GM19238 (cell line): ENCODE data around the gene SUSD4.

Experiments
- DNase-seq: peaks from one replicate; pipeline ENCODE4 v3.0.0; 2011; ENCODE audit warnings: low spot score; ENCODE audit not compliant: insufficient read length

The SUSD4 gene

DNA sequence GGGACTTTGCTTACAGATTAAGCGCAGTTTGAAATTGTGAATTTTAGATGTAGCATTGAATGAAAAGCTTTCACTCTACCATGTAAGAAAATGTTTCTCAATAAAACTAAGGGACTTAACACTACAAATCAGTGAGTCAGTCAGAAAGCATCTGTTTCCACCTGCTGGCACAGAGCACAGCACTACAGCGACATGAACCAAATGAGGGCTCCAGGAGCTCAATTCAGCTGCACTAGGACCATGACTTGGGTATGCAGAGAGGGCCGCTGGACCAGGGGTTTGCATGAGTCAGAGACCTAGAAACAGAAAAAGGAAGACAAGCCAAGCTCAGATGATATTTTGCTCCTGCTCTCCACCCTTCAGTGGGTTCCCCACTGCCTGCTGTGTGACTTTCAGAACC, 5.2 kb downstream of the SUSD4 start:
- no peak for DNase-seq

DNA sequence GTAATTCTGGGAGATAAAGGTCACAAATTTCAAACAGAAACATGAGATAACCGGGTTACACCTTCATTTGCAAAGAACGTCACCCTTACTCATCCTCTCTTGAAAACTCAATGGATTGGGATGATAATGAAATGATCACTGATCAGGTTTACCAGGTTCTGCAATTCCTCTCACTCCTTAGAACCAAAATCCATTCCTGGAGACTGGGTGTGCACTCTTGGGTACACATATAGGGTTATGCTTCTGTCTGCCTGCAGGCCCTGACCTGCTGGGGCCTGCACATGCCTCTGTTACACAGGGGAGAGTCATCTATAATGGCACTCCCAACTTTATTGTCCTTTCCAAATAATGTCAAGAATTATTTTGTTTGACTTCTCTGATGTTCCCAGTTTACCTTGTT, 8.3 kb downstream of the SUSD4 start:
- no peak for DNase-seq

DNA sequence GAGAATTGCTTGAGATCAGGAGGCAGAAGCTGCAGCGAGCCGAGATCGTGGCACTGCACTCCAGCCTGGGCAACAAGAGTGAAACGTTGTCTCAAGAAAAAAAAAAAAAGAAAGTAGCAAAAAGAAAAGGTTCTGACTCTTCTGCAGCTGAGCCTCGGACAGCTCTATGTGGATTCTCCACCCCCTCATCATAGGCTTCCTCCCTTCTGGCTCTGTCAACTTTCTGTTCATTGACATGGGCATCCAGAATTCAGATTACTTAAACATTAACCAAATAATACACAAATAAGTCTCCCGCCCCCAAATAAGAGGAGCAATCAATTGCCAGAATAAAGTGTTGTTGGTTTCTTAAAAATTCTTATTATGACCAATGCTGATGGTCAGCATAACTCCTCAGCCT, 10.0 kb downstream of the SUSD4 start:
- DNase-seq = no peak

GRCh38 chr1:223352944-223353343, 11.0 kb downstream of the SUSD4 start:
- DNase-seq = no peak

DNA sequence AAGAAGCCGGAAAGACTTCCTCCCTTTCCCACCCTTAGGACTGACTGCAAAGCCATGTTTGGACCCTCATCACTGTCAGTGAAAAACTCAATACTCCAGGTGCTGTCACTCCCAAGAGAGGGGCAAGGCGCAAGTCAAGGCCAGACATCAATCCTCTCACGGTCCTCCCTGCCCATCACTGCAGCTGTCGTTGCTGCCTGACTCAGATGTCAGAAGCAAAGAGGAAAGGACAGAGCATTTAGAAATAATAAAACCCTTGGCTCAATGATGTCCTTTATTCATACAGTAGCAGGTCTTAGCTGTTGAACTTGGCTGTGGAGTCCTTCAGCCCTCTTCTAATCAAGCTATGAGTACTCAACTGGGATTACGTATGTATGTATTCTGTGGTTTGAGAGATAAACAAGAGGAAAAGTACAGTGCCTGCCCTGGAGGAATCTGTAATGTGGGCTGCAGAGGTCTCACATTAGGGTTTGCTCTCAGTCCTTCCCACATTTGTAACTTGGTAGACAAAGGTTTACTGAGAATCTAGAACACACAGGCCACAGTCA, 13.5 kb downstream of the SUSD4 start:
- DNase-seq = no peak

DNA sequence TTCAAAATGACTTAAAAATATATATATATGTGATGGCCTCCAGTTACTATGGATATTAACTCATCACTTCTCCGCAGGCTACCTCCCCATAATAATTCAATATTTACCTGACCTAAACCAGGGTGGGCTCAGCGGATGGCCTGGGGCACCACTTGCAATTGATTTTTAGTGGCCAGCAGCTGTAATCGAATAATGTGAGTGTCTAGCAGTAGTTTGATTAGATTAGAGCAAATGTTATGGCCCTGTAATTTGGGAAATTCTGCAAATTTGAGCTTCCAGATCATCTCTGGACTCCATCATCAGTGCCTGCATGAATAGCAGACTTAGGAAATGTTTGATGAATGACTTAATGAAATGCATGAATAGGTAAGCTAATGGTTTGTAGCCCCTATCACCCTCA, 14.7 kb downstream of the SUSD4 start:
- no peak for DNase-seq

GRCh38 chr1:223348439-223348838, 15.5 kb downstream of the SUSD4 start:
- DNase-seq = no peak

- no peak for DNase-seq
Measured at GRCh38 chr1:223347583-223347982, 16.4 kb downstream of the SUSD4 start.

GRCh38 chr1:223346311-223346710, 17.7 kb downstream of the SUSD4 start:
- no peak for DNase-seq

GRCh38 chr1:223345720-223346119, 18.3 kb downstream of the SUSD4 start:
- DNase-seq = no peak

DNA sequence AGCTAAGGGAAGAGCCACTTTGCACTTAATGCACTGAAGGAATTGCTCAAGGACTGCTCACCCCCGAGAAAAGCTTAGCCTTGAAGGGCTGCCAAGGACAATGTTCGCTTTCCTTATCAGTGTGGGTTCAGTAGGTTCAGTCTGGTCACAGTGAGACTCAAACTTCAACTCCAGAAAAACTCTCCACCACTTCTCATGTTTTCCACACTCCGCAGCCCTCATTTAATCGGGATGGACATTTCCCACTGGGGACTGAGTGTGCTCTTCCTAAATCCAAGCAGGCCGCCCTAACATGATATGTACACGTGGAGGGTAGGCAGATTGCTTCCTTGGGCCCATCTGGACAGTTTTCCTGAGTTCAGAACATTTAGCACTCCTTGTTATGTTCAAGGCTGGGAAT, 19.5 kb downstream of the SUSD4 start:
- no peak for DNase-seq

DNA sequence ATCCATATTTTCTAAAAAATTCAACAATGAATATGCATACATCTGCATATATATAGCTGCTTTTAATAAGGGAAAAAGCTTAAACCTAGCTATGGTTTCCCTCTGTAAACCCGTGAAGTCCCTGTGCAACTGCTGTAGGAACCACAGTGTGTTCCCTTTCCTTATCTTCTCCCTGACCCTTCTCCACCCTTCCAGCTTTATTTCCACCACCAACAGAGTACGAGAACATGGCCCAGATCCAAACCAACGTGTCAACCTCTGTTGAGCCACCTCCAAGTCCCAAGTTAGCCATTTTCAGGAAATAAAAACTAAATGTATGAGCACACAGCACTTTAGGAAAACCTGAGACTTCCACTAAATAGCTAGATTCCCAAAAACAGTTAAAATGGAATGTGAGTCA, 20.3 kb downstream of the SUSD4 start:
- DNase-seq = no peak

DNA sequence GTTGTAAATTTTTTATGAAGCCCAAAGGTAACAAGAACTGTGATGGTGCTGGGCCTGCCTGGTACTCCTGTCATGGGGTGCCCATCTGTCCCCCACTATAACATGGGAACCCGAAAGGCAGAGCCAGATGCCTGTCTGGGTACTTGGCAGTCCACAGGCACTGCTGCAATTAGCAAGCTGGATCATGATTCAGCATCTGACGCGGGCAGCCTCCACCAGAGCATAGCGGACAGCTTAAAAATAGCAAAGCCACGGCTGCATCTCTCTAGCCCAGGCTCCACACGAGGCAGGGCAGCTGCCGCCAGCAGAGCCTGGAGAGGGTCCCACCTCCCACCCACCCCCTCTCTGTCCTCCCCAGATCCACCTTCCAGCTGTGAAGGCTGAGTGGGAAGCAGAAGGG, 22.9 kb downstream of the SUSD4 start:
- no peak for DNase-seq

GRCh38 chr1:223340637-223341036, 23.3 kb downstream of the SUSD4 start:
- DNase-seq = no peak

GRCh38 chr1:223339861-223340260, 24.1 kb downstream of the SUSD4 start:
- no peak for DNase-seq

DNA sequence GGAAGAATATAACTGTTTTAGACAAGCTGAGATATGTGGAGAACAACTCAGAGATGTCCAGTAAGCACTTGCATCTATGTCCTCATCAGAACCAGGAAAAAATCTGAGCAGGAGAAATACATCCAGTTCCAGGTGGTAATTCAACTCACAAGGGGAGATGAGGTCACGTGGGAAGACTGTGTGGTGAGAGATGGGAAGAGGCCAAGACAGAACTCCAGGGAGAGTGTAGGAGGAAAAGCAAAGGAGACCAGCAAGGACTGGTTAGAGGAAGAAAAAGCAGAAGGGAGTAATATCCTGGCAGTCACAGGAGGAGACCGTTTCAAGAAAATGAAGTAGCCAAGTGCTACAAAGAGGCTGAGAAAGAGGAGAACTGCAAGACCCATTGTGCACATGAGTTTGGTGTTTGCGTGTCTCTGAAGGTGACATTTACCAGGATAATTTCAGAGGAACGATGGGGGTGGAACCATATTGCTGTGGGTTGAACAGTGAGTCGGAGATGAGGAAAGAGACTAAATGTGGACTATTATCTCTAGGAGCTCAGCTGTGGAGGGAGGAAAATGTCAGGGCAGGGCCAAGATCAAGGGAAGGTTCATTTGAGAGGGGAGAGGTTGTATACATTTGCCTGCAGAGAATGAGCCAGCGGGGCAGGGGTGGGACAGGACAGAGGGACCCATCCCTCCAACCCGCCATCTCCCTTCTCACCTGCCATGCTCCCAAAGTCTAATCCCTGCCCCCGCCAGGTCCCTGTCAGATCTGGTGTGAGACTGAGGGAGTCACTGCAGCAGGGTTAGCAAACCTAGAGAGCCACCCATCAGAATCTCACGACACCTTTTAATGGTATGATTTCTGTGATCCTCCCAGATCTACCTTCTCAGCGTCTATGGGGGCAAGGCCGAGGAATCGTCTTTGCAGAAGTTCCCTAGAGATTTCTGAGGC, 24.9 kb downstream of the SUSD4 start:
- no peak for DNase-seq

GRCh38 chr1:223337174-223337869, 26.7 kb downstream of the SUSD4 start:
- no peak for DNase-seq

DNA sequence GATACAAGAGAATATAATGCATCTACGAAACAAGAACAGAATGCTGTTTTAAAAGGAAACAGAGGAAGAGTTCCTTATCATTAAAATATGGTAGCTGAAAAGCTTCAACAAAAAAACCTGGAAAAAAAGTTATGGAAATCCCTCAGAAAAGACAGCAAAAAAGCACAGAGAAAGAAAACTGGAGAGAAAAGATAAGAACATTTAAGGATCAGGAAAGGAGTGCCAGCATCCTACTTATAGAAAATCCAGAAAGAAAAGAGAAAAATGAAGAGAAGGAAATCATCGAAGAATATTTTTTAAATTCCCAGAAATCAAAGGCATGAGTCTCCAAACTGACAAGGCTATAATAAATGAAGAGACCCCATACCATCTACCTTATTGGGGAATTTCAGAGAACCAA, 29.8 kb downstream of the SUSD4 start:
- no peak for DNase-seq

DNA sequence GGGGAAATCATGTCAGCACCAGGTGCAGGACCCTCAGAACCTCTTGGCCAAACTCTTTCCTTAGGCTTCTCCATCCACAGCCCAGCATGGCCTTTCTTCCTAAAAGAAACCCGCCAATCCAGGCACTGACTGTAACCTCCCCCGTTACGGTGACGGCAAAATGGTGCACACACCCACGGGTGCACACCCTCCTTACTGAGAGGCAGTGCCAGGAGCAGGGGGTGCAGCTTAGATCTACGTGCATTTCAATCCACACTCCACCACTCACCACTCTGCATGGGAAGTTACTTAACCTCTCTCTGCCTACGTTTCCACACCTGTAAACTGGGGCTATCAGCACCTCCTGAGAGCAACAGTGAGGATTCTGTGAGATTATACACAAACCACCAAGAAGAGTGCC, 31.0 kb downstream of the SUSD4 start:
- DNase-seq = no peak

DNA sequence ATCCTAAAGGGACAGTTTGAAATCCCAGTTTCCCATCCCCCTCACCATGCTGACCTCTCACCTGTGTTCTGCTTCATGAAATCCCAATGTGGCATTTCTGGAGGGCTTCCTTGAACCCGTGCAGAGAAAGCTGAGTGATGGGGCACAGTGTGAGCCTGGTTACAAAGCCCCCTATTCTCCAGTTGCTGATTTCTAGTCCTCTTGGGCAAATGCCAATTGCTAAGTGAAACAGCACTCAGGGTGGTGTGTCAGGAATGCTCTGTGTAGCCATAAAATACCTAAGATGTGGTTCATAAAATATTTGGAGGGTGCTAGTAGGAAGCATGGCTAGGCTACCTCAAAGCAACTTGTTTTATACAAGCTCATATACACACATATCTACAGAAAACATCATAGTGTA, 32.0 kb downstream of the SUSD4 start:
- no peak for DNase-seq

DNA sequence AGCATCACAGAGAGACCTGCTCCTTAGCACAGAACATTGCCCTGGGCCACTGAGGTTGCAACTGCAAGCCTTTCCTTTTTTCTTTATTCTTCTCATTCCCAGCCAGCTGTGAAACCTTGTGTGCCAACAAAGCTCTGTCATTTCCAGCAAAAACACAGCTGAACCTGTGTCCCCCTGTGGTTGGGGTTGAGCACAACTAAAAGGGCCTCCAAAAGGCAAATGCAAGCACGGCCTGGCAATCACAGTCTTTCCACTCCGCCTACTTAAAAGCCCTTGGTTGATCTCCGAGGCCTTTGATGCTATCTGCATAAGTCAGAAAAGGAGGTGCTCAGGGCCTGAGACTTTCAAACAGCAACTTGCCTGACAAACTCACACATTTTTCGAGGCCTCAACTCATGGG, 32.7 kb downstream of the SUSD4 start:
- no peak for DNase-seq

GRCh38 chr1:223330466-223330865, 33.5 kb downstream of the SUSD4 start:
- DNase-seq = no peak
